GM18526 (cell line): Measurements from ENCODE around the gene HCK.

ENCODE experiments used
- POLR2A ChIP-seq: IDR thresholded peaks from 3 replicates; pipeline ENCODE4 v1.6.1; 2011; ENCODE audit not compliant: insufficient read length; ENCODE audit errors: extremely low read depth

The HCK gene

DNA sequence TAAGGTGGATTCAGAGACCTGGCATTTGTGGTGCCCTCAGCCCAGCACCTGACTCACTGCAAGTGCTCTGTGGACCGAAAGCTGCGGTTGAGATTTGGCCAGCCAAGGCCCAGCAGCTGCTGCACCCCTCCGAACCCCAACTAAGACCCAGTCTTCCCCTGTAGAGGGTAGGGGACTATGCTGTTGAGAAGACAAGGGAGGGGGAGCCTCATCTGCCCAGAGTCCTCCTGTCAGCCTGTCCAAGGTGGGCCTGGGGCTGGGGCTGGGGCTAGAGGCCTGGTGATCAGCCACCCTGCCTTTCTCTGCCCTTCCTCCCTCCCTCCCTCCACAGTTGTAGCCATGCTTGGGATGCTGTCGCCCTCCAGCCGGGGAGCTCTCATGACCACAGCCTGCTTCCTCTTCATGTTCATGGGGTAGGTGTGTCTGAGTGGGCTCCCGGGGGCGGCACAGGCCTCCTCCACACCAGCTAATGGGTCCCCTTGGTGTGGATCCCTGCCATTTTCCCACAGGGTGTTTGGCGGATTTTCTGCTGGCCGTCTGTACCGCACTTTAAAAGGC is 98.3 kb downstream of the HCK start:
- TF ChIP-seq POLR2A = no peak
